HFF-Myc (cell line): Measurements from ENCODE around the gene TTC16.
A peak's percentile ranks its signal among the peaks of the same experiment; 100 is the strongest.

Experiments used
- DNase-seq: peaks from one replicate; pipeline ENCODE4 v3.0.0-alpha.2; 2011; ENCODE audit warnings: low read depth; ENCODE audit errors: extremely low read depth
- H3K4me3 ChIP-seq: replicated peaks from 2 replicates; pipeline ENCODE4 v1.5.1; 2011; ENCODE audit warnings: low read depth, mild to moderate bottlenecking, control low read depth, low read length
- CTCF ChIP-seq: IDR thresholded peaks from 2 replicates; pipeline ENCODE4 v1.5.1; 2012; ENCODE audit warnings: mild to moderate bottlenecking, low read depth, low read length, control low read depth; ENCODE audit errors: missing control alignments

The TTC16 gene

GRCh38 chr9:127769929-127770582 lies 54.2 kb downstream of the TTC16 start:
- no peak overlapping the region for H3K4me3 ChIP-seq
- no peak for DNase-seq
- no peak for TF ChIP-seq CTCF

- TF ChIP-seq CTCF = no peak
- DNase-seq = no peak
- peak overlapping the region; percentile 34 for H3K4me3 ChIP-seq
Observed at GRCh38 chr9:127770583-127770904, 54.7 kb downstream of the TTC16 start.

- H3K4me3 ChIP-seq = peak overlapping the region; percentile 34
- peak; percentile 87 for DNase-seq
- TF ChIP-seq CTCF = no peak
Observed at GRCh38 chr9:127770905-127771569, 55.2 kb downstream of the TTC16 start.

- no peak for TF ChIP-seq CTCF
- DNase-seq = no peak
- peak overlapping the region; percentile 34 for H3K4me3 ChIP-seq
Observed at GRCh38 chr9:127771570-127772189, 55.8 kb downstream of the TTC16 start.

GRCh38 chr9:127772603-127773002 lies 56.7 kb downstream of the TTC16 start:
- no peak for DNase-seq
- TF ChIP-seq CTCF = no peak
- no peak overlapping the region for H3K4me3 ChIP-seq

- no peak for DNase-seq
- no peak for TF ChIP-seq CTCF
- no peak overlapping the region for H3K4me3 ChIP-seq
Observed at GRCh38 chr9:127773272-127773671, 57.4 kb downstream of the TTC16 start.
